Liver (tissue), 9 donors: ENCODE results near the gene IQCE. TPM values are rescaled to one million over a fixed set of nuclear protein-coding genes. Genes with fewer than 3 reads are reported as not detected.

Experiments used
- DNase-seq: peaks from one replicate; pipeline ENCODE4 v3.0.0-alpha.2; 2017; ENCODE audit warnings: low spot score
- H3K27ac ChIP-seq, 2 donors: one replicate each; pipeline ENCODE4 v1.7.0; 2013; ENCODE audit warnings: inconsistent platforms in 2 of 2, low read length in 2 of 2, control low read depth in 1 of 2, low read depth in 1 of 2, mild to moderate bottlenecking in 1 of 2
- H3K27me3 ChIP-seq, 4 donors: one replicate each; pipeline versions ENCODE4 v1.6.1 to v1.7.0; 2013; ENCODE audit warnings: low read length in 3 of 4, inconsistent platforms in 1 of 4, mild to moderate bottlenecking in 1 of 4, moderate library complexity in 1 of 4; ENCODE audit not compliant: control insufficient read depth in 4 of 4, insufficient read depth in 4 of 4
- H3K36me3 ChIP-seq, 4 donors: one replicate each; pipeline versions ENCODE4 v1.6.1 to v1.7.0; 2013; ENCODE audit warnings: low read length in 3 of 4, mild to moderate bottlenecking in 3 of 4, low read depth in 1 of 4, moderate library complexity in 1 of 4; ENCODE audit not compliant: control insufficient read depth in 4 of 4, insufficient read depth in 3 of 4
- H3K4me1 ChIP-seq, 4 donors: one replicate each; pipeline versions ENCODE4 v1.6.1 to v1.7.0; 2013; ENCODE audit warnings: low read length in 3 of 4, mild to moderate bottlenecking in 3 of 4, moderate library complexity in 1 of 4; ENCODE audit not compliant: control insufficient read depth in 4 of 4, insufficient read depth in 4 of 4
- H3K4me3 ChIP-seq, 3 donors: one replicate each; pipeline versions ENCODE4 v1.6.1 to v1.7.0; 2013; ENCODE audit warnings: low read length in 3 of 3, control low read depth in 1 of 3, low read depth in 1 of 3, mild to moderate bottlenecking in 1 of 3
- H3K9ac ChIP-seq, 2 donors: one replicate each; pipeline ENCODE4 v1.7.0; 2013; ENCODE audit warnings: low read length in 2 of 2, mild to moderate bottlenecking in 2 of 2, moderate library complexity in 2 of 2, control low read depth in 1 of 2, low read depth in 1 of 2
- H3K9me3 ChIP-seq, 4 donors: one replicate each; pipeline versions ENCODE4 v1.6.1 to v1.7.0; 2013; ENCODE audit warnings: low read length in 3 of 4; ENCODE audit not compliant: control insufficient read depth in 4 of 4
- ATF3 ChIP-seq: IDR thresholded peaks from 2 replicates; pipeline ENCODE4 v1.6.1; 2016; ENCODE audit warnings: antibody characterized with exemption
- CTCF ChIP-seq: fragments of 150-350 bp; IDR thresholded peaks from 2 replicates; pipeline ENCODE4 v1.5.1; 2017; ENCODE audit warnings: improper control_type of control experiment, low read depth, low read length; ENCODE audit not compliant: missing input control
- EGR1 ChIP-seq, 2 donors: IDR thresholded peaks; 2 replicates each; pipeline ENCODE4 v1.6.1; 2016 to 2018; ENCODE audit warnings: antibody characterized with exemption in 2 of 2, low read depth in 2 of 2
- FOXA1 ChIP-seq: IDR thresholded peaks from 2 replicates; pipeline ENCODE4 v1.6.1; 2016; ENCODE audit warnings: antibody characterized with exemption
- FOXA2 ChIP-seq: IDR thresholded peaks from 2 replicates; pipeline ENCODE4 v1.6.1; 2016; ENCODE audit warnings: antibody characterized with exemption
- GABPA ChIP-seq, 2 donors: IDR thresholded peaks in 1 of 2; conservative IDR thresholded peaks in 1 of 2; 2 replicates each; pipeline ENCODE4 v1.6.1; 2016; ENCODE audit warnings: antibody characterized with exemption in 2 of 2, mild to moderate bottlenecking in 1 of 2, moderate library complexity in 1 of 2
- HNF4A ChIP-seq, 2 donors: conservative IDR thresholded peaks; 2 replicates each; pipeline ENCODE4 v1.6.1; 2016; ENCODE audit warnings: antibody characterized with exemption in 2 of 2, mild to moderate bottlenecking in 2 of 2
- HNF4G ChIP-seq: IDR thresholded peaks from 2 replicates; pipeline ENCODE4 v1.6.1; 2016; ENCODE audit warnings: antibody characterized with exemption
- JUND ChIP-seq, 2 donors: IDR thresholded peaks; 2 replicates each; pipeline ENCODE4 v1.6.1; 2016; ENCODE audit warnings: antibody characterized with exemption in 2 of 2
- MAX ChIP-seq: IDR thresholded peaks from 2 replicates; pipeline ENCODE4 v1.6.1; 2016; ENCODE audit warnings: antibody characterized with exemption
- NR2F2 ChIP-seq: IDR thresholded peaks from 2 replicates; pipeline ENCODE4 v1.6.1; 2016; ENCODE audit warnings: antibody characterized with exemption
- RAD21 ChIP-seq, 2 donors: IDR thresholded peaks; 2 replicates each; pipeline ENCODE4 v1.6.1; 2016; ENCODE audit warnings: antibody characterized with exemption in 2 of 2, mild to moderate bottlenecking in 2 of 2
- REST ChIP-seq: IDR thresholded peaks from 2 replicates; pipeline ENCODE4 v1.6.1; 2016; ENCODE audit warnings: antibody characterized with exemption, mild to moderate bottlenecking
- RXRA ChIP-seq, 2 donors: IDR thresholded peaks; 2 replicates each; pipeline ENCODE4 v1.6.1; 2017 to 2018; ENCODE audit warnings: antibody characterized with exemption in 2 of 2, mild to moderate bottlenecking in 1 of 2
- SP1 ChIP-seq: IDR thresholded peaks from 2 replicates; pipeline ENCODE4 v1.6.1; 2018; ENCODE audit warnings: antibody characterized with exemption, mild to moderate bottlenecking
- TAF1 ChIP-seq: conservative IDR thresholded peaks from 2 replicates; pipeline ENCODE4 v1.6.1; 2016; ENCODE audit warnings: antibody characterized with exemption, mild to moderate bottlenecking
- YY1 ChIP-seq: IDR thresholded peaks from 2 replicates; pipeline ENCODE4 v1.6.1; 2016; ENCODE audit warnings: antibody characterized with exemption, mild to moderate bottlenecking
- ZBTB33 ChIP-seq: IDR thresholded peaks from 2 replicates; pipeline ENCODE4 v1.6.1; 2016; ENCODE audit warnings: antibody characterized with exemption
- WGBS: extraction: QIAGEN DNeasy Blood & Tissue Kit; methylation state at CpG from one replicate; pipeline ENCODE4 v1.1.7; 2013; 5-methylcytosine and 5-hydroxymethylcytosine counted together
- polyA plus RNA-seq, 2 donors: library from polyadenylated mRNA; stranded (reverse) in 1 of 2; unstranded in 1 of 2; fragments of 200-250 nt in 1 of 2; fragments of >200 nt in 1 of 2; fragmentation: Nextera tagmentation in 1 of 2; extraction: Ambion mirVana in 1 of 2; gene quantifications; one replicate each; pipeline versions ENCODE4 v1.2.1 to v1.2.3, GENCODE V29; 2013 to 2015
- total RNA-seq, 2 donors: library from RNA; depleted of rRNA; stranded (reverse); fragments of >200 nt; gene quantifications; one replicate each; pipeline ENCODE4 v1.2.3, GENCODE V29; 2014
- donor health status: healthy.
- donor health status: healthy.
- donor health status: healthy.
- donor health status: healthy.
- donor health status: healthy.

Gene IQCE
- total and polyA plus RNA-seq, 4 donors = 2.1 to 5.9 (median 3.6) TPM

- TF ChIP-seq GABPA (IDR thresholded peaks at IDR 0.05 in 1 of 2, conservative IDR thresholded peaks at IDR 0.05 in 1 of 2) (no peak), REST (no peak), NR2F2 (peak; percentile 37), EGR1 (IDR thresholded peaks at IDR 0.05; ENCODE audit: low read depth in 2 of 2) (no peak), TAF1 (no peak), JUND (IDR thresholded peaks at IDR 0.05) (no peak), FOXA1 (no peak)
- peaks cover 26 to 71% (median 49%) of the 10 kb centered on the region in 4 donors for H3K4me1 ChIP-seq
- no peak for DNase-seq
Measured at GRCh38 chr7:2631946-2632732, 73.4 kb downstream of the IQCE start, which contains the start of gene TTYH3. TSS of gene TTYH3 (plus strand) at chr7:2631986. CDS start at chr7:2632156, 170 bp downstream.

GRCh38 chr7:2632733-2633537 lies 74.2 kb downstream of the IQCE start:
- no peak for DNase-seq
- H3K27ac ChIP-seq = peak overlapping the region; percentile 86 to 87
- peaks cover 30 to 79% (median 57%) of the 10 kb centered on the region in 4 donors for H3K4me1 ChIP-seq
- no peaks in the 10 kb centered on the region for H3K36me3 ChIP-seq
- H3K9ac ChIP-seq = peak overlapping the region; percentile 86 to 93
- WGBS = 24% methylated on average over 35 of the region's 35 CpGs
- H3K4me3 ChIP-seq = peak overlapping the region; percentile 61 to 78 (median 72)
- H3K9me3 ChIP-seq = no peaks in the 10 kb centered on the region
- no peaks in the 10 kb centered on the region for H3K27me3 ChIP-seq
- TF ChIP-seq HNF4G (no peak), YY1 (no peak), FOXA1 (no peak), ZBTB33 (no peak), HNF4A (conservative IDR thresholded peaks at IDR 0.05) (no peak), ATF3 (no peak), MAX (no peak), RAD21 (IDR thresholded peaks at IDR 0.05) (no peak), EGR1 (IDR thresholded peaks at IDR 0.05; ENCODE audit: low read depth in 2 of 2) (peak in 1 of 2 donors; percentile 30), NR2F2 (no peak), CTCF (no peak), JUND (IDR thresholded peaks at IDR 0.05) (no peak), FOXA2 (no peak), SP1 (peak; percentile 43), TAF1 (no peak), RXRA (IDR thresholded peaks at IDR 0.05) (peak; percentile 35 to 72), REST (no peak)

More at GRCh38 chr7:2631946-2632732, 73.4 kb downstream of the IQCE start, which contains the start of gene TTYH3:
- Histone ChIP-seq H3K36me3 (no peaks in the 10 kb centered on the region), H3K9me3 (no peaks in the 10 kb centered on the region), H3K9ac (peak within 1 kb of the TSS; percentile 86 to 93), H3K27ac (peak within 1 kb of the TSS; percentile 97 to 99), H3K4me3 (peak within 1 kb of the TSS; percentile 61 to 78 (median 72)), H3K27me3 (no peaks in the 10 kb centered on the region)
- 2% methylated on average over 62 of the region's 62 CpGs for WGBS
